ENCODE measurements around the gene USH2A.

The USH2A gene

DNA sequence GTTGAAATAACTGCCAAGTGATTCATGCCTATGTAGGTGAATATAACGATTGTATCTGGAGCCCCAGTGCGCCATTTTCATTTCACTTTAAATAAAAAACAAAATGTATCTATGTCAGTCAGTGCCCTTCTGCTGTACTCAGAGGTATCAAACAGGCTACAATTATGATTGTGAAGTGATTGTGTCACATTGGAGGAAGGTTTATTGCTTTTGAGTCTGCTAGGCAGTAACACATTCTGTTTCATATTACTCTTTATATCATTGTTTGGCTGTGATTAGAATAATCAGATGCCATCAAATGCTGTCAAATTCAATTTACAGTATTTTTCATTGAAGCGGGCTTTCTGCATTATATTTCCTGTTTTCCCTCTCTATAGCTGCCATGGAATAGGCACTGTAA lies 684.2 kb downstream of the USH2A start:
- TF ChIP-seq, protein P1, sequence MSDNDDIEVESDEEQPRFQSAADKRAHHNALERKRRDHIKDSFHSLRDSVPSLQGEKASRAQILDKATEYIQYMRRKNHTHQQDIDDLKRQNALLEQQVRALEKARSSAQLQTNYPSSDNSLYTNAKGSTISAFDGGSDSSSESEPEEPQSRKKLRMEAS (IDR thresholded peaks at IDR 0.05) = no peak
- TF ChIP-seq YY1 (IDR thresholded peaks at IDR 0.05; ENCODE audit: low read depth) (no peak), TCF12 (IDR thresholded peaks at IDR 0.05; ENCODE audit: low read depth) (no peak), RAD21 (IDR thresholded peaks at IDR 0.05; ENCODE audit: low read depth) (no peak), CREB1 (IDR thresholded peaks at IDR 0.05; ENCODE audit: low read depth) (no peak), FOXM1 (IDR thresholded peaks at IDR 0.05; ENCODE audit: borderline replicate concordance, low read depth) (no peak), NFIC (IDR thresholded peaks at IDR 0.05) (no peak), REST (IDR thresholded peaks at IDR 0.05; ENCODE audit: low read depth) (no peak), EP300 (IDR thresholded peaks at IDR 0.05; ENCODE audit: borderline replicate concordance) (no peak), TAF1 (IDR thresholded peaks at IDR 0.05; ENCODE audit: low read depth) (no peak), CEBPB (IDR thresholded peaks at IDR 0.05) (no peak), TEAD4 (IDR thresholded peaks at IDR 0.05) (no peak), USF1 (IDR thresholded peaks at IDR 0.05) (no peak), ZBTB7A (IDR thresholded peaks at IDR 0.05; ENCODE audit: low read depth) (no peak), EGR1 (IDR thresholded peaks at IDR 0.05) (no peak)

GRCh38 chr1:215731699-215732098 lies 691.5 kb downstream of the USH2A start:
- no peak for TF ChIP-seq YY1 (IDR thresholded peaks at IDR 0.05; ENCODE audit: low read depth)
- TF ChIP-seq TCF12 (IDR thresholded peaks at IDR 0.05; ENCODE audit: low read depth) = no peak
- no peak for TF ChIP-seq NFIC (IDR thresholded peaks at IDR 0.05)
- no peak for TF ChIP-seq RAD21 (IDR thresholded peaks at IDR 0.05; ENCODE audit: low read depth)
- TF ChIP-seq FOXM1 (IDR thresholded peaks at IDR 0.05; ENCODE audit: borderline replicate concordance, low read depth) = no peak
- TF ChIP-seq REST (IDR thresholded peaks at IDR 0.05; ENCODE audit: low read depth) = no peak
- no peak for TF ChIP-seq EGR1 (IDR thresholded peaks at IDR 0.05)
- TF ChIP-seq CREB1 (IDR thresholded peaks at IDR 0.05; ENCODE audit: low read depth) = no peak

DNA sequence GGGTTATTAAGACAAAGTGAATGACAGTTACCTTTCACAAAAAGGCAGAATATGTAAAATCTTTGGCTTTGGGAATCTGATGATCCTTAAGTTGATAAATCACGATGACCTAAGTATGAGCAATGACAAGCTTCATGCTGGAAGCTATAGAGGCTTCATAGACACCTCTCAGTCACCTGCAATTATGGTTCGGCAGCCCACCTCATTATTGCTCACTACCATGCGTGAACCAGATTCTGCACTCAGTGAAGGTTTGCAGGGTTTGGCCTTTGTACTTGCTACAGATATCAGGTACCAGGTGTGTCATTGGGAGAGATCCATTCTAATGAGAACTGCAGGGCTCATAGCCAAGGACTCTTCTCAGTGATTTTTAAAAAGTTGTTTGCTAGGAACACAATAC lies 692.6 kb downstream of the USH2A start:
- no peak for TF ChIP-seq TCF12 (IDR thresholded peaks at IDR 0.05; ENCODE audit: low read depth)

GRCh38 chr1:215728169-215728568 lies 695.1 kb downstream of the USH2A start:
- TF ChIP-seq YY1 (IDR thresholded peaks at IDR 0.05; ENCODE audit: low read depth) = no peak
- no peak for TF ChIP-seq CREB1 (IDR thresholded peaks at IDR 0.05; ENCODE audit: low read depth)
- no peak for TF ChIP-seq EP300 (IDR thresholded peaks at IDR 0.05; ENCODE audit: borderline replicate concordance)
- TF ChIP-seq CEBPB (IDR thresholded peaks at IDR 0.05) = no peak
- TF ChIP-seq, protein P1 (IDR thresholded peaks at IDR 0.05) = no peak
- TF ChIP-seq REST (IDR thresholded peaks at IDR 0.05; ENCODE audit: low read depth) = no peak
- no peak for TF ChIP-seq ZBTB7A (IDR thresholded peaks at IDR 0.05; ENCODE audit: low read depth)
- TF ChIP-seq RAD21 (IDR thresholded peaks at IDR 0.05; ENCODE audit: low read depth) = no peak
- TF ChIP-seq EGR1 (IDR thresholded peaks at IDR 0.05) = no peak
- TF ChIP-seq TAF1 (IDR thresholded peaks at IDR 0.05; ENCODE audit: low read depth) = no peak

GRCh38 chr1:215720126-215720525 lies 703.1 kb downstream of the USH2A start:
- TF ChIP-seq FOXM1 (IDR thresholded peaks at IDR 0.05; ENCODE audit: borderline replicate concordance, low read depth) (no peak), TEAD4 (IDR thresholded peaks at IDR 0.05) (no peak), EGR1 (IDR thresholded peaks at IDR 0.05) (no peak), NFIC (IDR thresholded peaks at IDR 0.05) (no peak), TCF12 (IDR thresholded peaks at IDR 0.05; ENCODE audit: low read depth) (no peak), YY1 (IDR thresholded peaks at IDR 0.05; ENCODE audit: low read depth) (no peak), EP300 (IDR thresholded peaks at IDR 0.05; ENCODE audit: borderline replicate concordance) (no peak), RAD21 (IDR thresholded peaks at IDR 0.05; ENCODE audit: low read depth) (no peak), CEBPB (IDR thresholded peaks at IDR 0.05) (no peak)
